ENCODE results near the gene DNAAF2. TPM values are rescaled to one million over a fixed set of nuclear protein-coding genes. Genes with fewer than 3 reads are reported as not detected.

Gene DNAAF2
- total and polyA plus RNA-seq, 4 donors, result 4.2 to 8.2 (median 5.3) TPM

DNA sequence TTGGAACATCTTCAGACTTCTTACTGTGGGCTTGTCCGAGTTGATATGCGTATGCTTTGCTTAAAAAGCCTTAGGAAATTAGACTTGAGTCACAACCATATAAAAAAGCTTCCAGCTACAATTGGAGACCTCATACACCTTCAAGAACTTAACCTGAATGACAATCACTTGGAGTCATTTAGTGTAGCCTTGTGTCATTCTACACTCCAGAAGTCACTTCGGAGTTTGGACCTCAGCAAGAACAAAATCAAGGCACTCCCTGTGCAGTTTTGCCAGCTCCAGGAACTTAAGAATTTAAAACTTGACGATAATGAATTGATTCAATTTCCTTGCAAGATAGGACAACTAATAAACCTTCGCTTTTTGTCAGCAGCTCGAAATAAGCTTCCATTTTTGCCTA, 27.5 kb downstream of the DNAAF2 start:
- WGBS, result 83% methylated on average over 6 of the region's 6 CpGs
- Histone ChIP-seq H3K9me3 (ENCODE audit: control insufficient read depth in 4 of 4, low read length in 3 of 4) (no peaks in the 10 kb centered on the region), H3K36me3 (ENCODE audit: control insufficient read depth in 4 of 4, insufficient read depth in 3 of 4, low read depth in 1 of 4, low read length in 3 of 4) (peaks cover 0 to 5% (median 0%) of the 10 kb centered on the region in 4 donors), H3K4me3 (ENCODE audit: low read depth in 1 of 3, low read length in 3 of 3) (no peak overlapping the region), H3K9ac (ENCODE audit: low read depth in 1 of 2, low read length in 2 of 2) (no peak overlapping the region), H3K27me3 (ENCODE audit: control insufficient read depth in 4 of 4, insufficient read depth in 4 of 4, low read length in 3 of 4) (no peaks in the 10 kb centered on the region), H3K27ac (ENCODE audit: low read depth in 1 of 2, low read length in 2 of 2) (no peak overlapping the region), H3K4me1 (ENCODE audit: control insufficient read depth in 4 of 4, insufficient read depth in 4 of 4, low read length in 3 of 4) (no peaks in the 10 kb centered on the region)
- TF ChIP-seq GABPA (IDR thresholded peaks at IDR 0.05 in 1 of 2, conservative IDR thresholded peaks at IDR 0.05 in 1 of 2), result no peak
- TF ChIP-seq NR2F2 (IDR thresholded peaks at IDR 0.05), result no peak
- TF ChIP-seq FOXA2 (IDR thresholded peaks at IDR 0.05), result no peak
- TF ChIP-seq HNF4G (IDR thresholded peaks at IDR 0.05), result no peak
- no peak for TF ChIP-seq SP1 (IDR thresholded peaks at IDR 0.05)
- TF ChIP-seq, protein P1, sequence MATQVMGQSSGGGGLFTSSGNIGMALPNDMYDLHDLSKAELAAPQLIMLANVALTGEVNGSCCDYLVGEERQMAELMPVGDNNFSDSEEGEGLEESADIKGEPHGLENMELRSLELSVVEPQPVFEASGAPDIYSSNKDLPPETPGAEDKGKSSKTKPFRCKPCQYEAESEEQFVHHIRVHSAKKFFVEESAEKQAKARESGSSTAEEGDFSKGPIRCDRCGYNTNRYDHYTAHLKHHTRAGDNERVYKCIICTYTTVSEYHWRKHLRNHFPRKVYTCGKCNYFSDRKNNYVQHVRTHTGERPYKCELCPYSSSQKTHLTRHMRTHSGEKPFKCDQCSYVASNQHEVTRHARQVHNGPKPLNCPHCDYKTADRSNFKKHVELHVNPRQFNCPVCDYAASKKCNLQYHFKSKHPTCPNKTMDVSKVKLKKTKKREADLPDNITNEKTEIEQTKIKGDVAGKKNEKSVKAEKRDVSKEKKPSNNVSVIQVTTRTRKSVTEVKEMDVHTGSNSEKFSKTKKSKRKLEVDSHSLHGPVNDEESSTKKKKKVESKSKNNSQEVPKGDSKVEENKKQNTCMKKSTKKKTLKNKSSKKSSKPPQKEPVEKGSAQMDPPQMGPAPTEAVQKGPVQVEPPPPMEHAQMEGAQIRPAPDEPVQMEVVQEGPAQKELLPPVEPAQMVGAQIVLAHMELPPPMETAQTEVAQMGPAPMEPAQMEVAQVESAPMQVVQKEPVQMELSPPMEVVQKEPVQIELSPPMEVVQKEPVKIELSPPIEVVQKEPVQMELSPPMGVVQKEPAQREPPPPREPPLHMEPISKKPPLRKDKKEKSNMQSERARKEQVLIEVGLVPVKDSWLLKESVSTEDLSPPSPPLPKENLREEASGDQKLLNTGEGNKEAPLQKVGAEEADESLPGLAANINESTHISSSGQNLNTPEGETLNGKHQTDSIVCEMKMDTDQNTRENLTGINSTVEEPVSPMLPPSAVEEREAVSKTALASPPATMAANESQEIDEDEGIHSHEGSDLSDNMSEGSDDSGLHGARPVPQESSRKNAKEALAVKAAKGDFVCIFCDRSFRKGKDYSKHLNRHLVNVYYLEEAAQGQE (IDR thresholded peaks at IDR 0.05), result no peak
- TF ChIP-seq EGR1 (IDR thresholded peaks at IDR 0.05; ENCODE audit: low read depth in 2 of 2), result no peak
- no peak for TF ChIP-seq RXRA (IDR thresholded peaks at IDR 0.05)
- TF ChIP-seq, protein P2, sequence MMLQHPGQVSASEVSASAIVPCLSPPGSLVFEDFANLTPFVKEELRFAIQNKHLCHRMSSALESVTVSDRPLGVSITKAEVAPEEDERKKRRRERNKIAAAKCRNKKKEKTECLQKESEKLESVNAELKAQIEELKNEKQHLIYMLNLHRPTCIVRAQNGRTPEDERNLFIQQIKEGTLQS (IDR thresholded peaks at IDR 0.05), result no peak
- TF ChIP-seq YY1 (IDR thresholded peaks at IDR 0.05), result no peak
- TF ChIP-seq, protein P3, sequence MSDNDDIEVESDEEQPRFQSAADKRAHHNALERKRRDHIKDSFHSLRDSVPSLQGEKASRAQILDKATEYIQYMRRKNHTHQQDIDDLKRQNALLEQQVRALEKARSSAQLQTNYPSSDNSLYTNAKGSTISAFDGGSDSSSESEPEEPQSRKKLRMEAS (IDR thresholded peaks at IDR 0.05), result no peak
- TF ChIP-seq TAF1 (conservative IDR thresholded peaks at IDR 0.05), result no peak
- TF ChIP-seq HNF4A (conservative IDR thresholded peaks at IDR 0.05), result no peak
- TF ChIP-seq, protein P4, sequence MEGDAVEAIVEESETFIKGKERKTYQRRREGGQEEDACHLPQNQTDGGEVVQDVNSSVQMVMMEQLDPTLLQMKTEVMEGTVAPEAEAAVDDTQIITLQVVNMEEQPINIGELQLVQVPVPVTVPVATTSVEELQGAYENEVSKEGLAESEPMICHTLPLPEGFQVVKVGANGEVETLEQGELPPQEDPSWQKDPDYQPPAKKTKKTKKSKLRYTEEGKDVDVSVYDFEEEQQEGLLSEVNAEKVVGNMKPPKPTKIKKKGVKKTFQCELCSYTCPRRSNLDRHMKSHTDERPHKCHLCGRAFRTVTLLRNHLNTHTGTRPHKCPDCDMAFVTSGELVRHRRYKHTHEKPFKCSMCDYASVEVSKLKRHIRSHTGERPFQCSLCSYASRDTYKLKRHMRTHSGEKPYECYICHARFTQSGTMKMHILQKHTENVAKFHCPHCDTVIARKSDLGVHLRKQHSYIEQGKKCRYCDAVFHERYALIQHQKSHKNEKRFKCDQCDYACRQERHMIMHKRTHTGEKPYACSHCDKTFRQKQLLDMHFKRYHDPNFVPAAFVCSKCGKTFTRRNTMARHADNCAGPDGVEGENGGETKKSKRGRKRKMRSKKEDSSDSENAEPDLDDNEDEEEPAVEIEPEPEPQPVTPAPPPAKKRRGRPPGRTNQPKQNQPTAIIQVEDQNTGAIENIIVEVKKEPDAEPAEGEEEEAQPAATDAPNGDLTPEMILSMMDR (IDR thresholded peaks at IDR 0.05; ENCODE audit: low read depth, low read length, missing input control), result no peak
- no peak for TF ChIP-seq FOXA1 (IDR thresholded peaks at IDR 0.05)
- DNase-seq (ENCODE audit: low spot score), result no peak

DNA sequence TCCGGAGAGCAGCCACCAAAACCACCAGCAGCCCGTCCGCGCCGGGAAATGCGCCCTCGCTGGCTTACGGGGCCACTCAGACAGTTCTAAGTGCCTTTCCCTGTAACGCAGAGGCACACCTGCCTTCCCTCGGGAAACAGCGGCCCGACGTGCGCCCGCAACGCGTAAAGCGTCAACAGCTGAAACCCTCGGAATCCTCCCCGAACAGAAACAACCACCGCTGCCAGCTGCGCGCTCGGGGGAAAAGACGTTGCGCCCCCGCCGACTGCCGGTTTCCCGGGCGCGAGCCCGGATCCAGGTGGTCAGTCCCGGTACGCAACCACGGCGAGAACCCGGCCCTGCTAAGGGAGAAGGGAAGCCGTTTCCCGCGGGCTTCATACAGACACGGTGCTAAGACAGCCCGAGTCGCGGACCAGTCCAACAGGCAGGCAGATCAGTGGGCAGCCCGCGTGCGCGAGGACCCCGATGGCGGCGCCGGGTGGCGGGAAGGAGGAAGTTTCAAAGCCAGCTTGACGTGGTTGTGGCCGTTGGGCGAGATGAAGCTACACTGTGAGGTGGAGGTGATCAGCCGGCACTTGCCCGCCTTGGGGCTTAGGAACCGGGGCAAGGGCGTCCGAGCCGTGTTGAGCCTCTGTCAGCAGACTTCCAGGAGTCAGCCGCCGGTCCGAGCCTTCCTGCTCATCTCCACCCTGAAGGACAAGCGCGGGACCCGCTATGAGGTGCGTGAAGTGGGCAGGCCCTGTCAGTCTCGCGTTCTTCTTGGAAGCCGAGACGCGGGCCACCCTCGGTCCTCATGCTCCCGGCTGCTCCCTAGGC, 36.4 kb downstream of the DNAAF2 start, which contains the start of gene LRR1:
LRR1 (plus strand) TSS at position 456 of the 816 bp plus-strand sequence; CDS start at position 537, 81 bp downstream.
- Histone ChIP-seq H3K27me3 (ENCODE audit: control insufficient read depth in 4 of 4, insufficient read depth in 4 of 4, low read length in 3 of 4) (no peaks in the 10 kb centered on the region), H3K27ac (ENCODE audit: low read depth in 1 of 2, low read length in 2 of 2) (peak within 1 kb of the TSS; percentile 93 to 98), H3K36me3 (ENCODE audit: control insufficient read depth in 4 of 4, insufficient read depth in 3 of 4, low read depth in 1 of 4, low read length in 3 of 4) (no peaks in the 10 kb centered on the region), H3K9ac (ENCODE audit: low read depth in 1 of 2, low read length in 2 of 2) (peak within 1 kb of the TSS; percentile 92 to 94), H3K4me3 (ENCODE audit: low read depth in 1 of 3, low read length in 3 of 3) (peak within 1 kb of the TSS; percentile 74 to 97 (median 77)), H3K9me3 (ENCODE audit: control insufficient read depth in 4 of 4, low read length in 3 of 4) (no peaks in the 10 kb centered on the region), H3K4me1 (ENCODE audit: control insufficient read depth in 4 of 4, insufficient read depth in 4 of 4, low read length in 3 of 4) (peaks cover 2 to 33% (median 22%) of the 10 kb centered on the region in 4 donors)
- TF ChIP-seq FOXA1 (IDR thresholded peaks at IDR 0.05) (no peak), JUND (IDR thresholded peaks at IDR 0.05) (no peak), RAD21 (IDR thresholded peaks at IDR 0.05) (peak; percentile 10 to 26), SP1 (IDR thresholded peaks at IDR 0.05) (peak; percentile 27), GABPA (IDR thresholded peaks at IDR 0.05 in 1 of 2, conservative IDR thresholded peaks at IDR 0.05 in 1 of 2) (peak in 1 of 2 donors; percentile 27), RXRA (IDR thresholded peaks at IDR 0.05) (no peak), TAF1 (conservative IDR thresholded peaks at IDR 0.05) (peak; percentile 74), YY1 (IDR thresholded peaks at IDR 0.05) (peak; percentile 96), FOXA2 (IDR thresholded peaks at IDR 0.05) (no peak), EGR1 (IDR thresholded peaks at IDR 0.05; ENCODE audit: low read depth in 2 of 2) (peak in 1 of 2 donors; percentile 23), HNF4G (IDR thresholded peaks at IDR 0.05) (no peak), NR2F2 (IDR thresholded peaks at IDR 0.05) (no peak)
- TF ChIP-seq, protein P5, sequence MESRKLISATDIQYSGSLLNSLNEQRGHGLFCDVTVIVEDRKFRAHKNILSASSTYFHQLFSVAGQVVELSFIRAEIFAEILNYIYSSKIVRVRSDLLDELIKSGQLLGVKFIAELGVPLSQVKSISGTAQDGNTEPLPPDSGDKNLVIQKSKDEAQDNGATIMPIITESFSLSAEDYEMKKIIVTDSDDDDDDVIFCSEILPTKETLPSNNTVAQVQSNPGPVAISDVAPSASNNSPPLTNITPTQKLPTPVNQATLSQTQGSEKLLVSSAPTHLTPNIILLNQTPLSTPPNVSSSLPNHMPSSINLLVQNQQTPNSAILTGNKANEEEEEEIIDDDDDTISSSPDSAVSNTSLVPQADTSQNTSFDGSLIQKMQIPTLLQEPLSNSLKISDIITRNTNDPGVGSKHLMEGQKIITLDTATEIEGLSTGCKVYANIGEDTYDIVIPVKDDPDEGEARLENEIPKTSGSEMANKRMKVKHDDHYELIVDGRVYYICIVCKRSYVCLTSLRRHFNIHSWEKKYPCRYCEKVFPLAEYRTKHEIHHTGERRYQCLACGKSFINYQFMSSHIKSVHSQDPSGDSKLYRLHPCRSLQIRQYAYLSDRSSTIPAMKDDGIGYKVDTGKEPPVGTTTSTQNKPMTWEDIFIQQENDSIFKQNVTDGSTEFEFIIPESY (IDR thresholded peaks at IDR 0.05), result no peak
- TF ChIP-seq, protein P2 (IDR thresholded peaks at IDR 0.05), result no peak
- TF ChIP-seq, protein P1 (IDR thresholded peaks at IDR 0.05), result peak; percentile 54
- peak; percentile 95 for DNase-seq (ENCODE audit: low spot score)
- WGBS, result under 1% methylated on average over 77 of the region's 77 CpGs

Data from liver (tissue), 9 donors.